Prostate gland (tissue), 2 donors: ENCODE results near the gene SCYGR7.

ENCODE experiments used
- POLR2A ChIP-seq: fragments of 450-650 bp; IDR thresholded peaks from one replicate; pipeline ENCODE4 v1.6.1; 2016; ENCODE audit warnings: antibody characterized with exemption, mild to moderate bottlenecking
- POLR2AphosphoS5 ChIP-seq: sonication (generic); formaldehyde crosslinking; IDR thresholded peaks from one replicate; pipeline ENCODE4 v1.6.1; 2017; ENCODE audit warnings: antibody characterized with exemption
- TF ChIP-seq, protein P1 (sequence below), 4 experiments: fragments of 200-600 bp in 2 of 4; fragments of 450-650 bp in 2 of 4; sonication (generic) in 2 of 4; IDR thresholded peaks; 1 replicate in 3 of 4; 2 replicates in 1 of 4; pipeline ENCODE4 v1.5.1; 2016 to 2019; ENCODE audit warnings: antibody characterized with exemption in 4 of 4, mild to moderate bottlenecking in 2 of 4, moderate library complexity in 2 of 4

DNA sequence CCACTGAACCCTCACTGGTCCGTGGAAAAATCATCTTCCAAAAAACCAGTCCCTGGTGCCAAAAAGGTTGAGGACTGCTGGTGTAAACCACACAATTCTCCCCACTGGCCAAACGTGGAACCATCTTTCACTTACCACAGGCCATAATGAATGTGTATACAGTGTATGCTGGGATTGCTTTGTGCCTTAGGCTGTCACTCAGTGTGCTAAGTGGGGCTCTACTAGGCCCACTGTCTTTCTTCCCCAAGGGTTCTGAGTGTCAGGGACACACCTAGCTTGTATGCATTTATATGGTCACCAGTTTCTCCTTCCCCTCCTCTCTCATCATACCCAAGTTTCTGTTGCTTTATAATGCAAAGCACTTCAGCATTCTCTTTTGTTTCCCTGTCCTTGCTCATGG lies 44.8 kb downstream of the SCYGR7 start:
- TF ChIP-seq, protein P1, sequence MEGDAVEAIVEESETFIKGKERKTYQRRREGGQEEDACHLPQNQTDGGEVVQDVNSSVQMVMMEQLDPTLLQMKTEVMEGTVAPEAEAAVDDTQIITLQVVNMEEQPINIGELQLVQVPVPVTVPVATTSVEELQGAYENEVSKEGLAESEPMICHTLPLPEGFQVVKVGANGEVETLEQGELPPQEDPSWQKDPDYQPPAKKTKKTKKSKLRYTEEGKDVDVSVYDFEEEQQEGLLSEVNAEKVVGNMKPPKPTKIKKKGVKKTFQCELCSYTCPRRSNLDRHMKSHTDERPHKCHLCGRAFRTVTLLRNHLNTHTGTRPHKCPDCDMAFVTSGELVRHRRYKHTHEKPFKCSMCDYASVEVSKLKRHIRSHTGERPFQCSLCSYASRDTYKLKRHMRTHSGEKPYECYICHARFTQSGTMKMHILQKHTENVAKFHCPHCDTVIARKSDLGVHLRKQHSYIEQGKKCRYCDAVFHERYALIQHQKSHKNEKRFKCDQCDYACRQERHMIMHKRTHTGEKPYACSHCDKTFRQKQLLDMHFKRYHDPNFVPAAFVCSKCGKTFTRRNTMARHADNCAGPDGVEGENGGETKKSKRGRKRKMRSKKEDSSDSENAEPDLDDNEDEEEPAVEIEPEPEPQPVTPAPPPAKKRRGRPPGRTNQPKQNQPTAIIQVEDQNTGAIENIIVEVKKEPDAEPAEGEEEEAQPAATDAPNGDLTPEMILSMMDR (IDR thresholded peaks at IDR 0.05), result no peak
- TF ChIP-seq POLR2A (no peak), POLR2AphosphoS5 (no peak)
